GM12875 (cell line): ENCODE results near the gene LRCH1.

Experiments
- H3K4me3 ChIP-seq: one replicate; pipeline ENCODE4 v1.5.1; 2011; ENCODE audit warnings: low read depth, low read length, control low read depth
- CTCF ChIP-seq: IDR thresholded peaks from 2 replicates; pipeline ENCODE4 v1.5.1; 2011; ENCODE audit warnings: low read depth, mild to moderate bottlenecking, control low read depth, inconsistent platforms, low read length, moderate library complexity, borderline replicate concordance; ENCODE audit not compliant: insufficient read depth

Gene LRCH1

GRCh38 chr13:46698014-46698413, 145.0 kb downstream of the LRCH1 start:
- H3K4me3 ChIP-seq: no peak overlapping the region
- TF ChIP-seq CTCF: no peak

DNA sequence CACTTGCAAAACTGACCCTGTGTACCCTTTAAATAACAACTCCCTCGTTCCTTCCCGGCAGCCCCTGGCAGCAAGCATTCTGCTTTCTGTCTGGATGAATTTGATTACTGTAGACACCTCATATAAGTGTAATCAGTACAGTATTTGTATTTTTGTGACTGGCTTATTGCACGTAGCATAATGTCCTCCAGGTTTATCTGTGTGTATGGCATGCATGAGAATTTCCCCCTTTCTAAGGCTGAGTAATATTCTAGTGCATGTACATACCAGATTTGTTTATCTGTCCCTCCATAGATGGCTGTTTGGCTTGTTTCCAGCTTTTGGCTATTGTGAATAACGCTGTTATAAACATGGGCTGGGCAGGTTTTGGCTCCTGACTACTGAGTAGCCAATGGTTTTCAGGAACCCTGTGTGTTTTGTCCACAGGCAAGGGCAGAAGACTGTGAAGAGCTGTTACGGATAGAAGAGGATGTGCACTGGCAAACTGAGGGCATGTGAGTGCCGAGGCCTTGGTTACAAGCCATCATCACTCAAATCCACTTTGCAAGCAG, 146.0 kb downstream of the LRCH1 start:
- TF ChIP-seq CTCF: no peak

GRCh38 chr13:46712524-46712923, 159.6 kb downstream of the LRCH1 start:
- no peak overlapping the region for H3K4me3 ChIP-seq
- TF ChIP-seq CTCF: no peak

More for the DNA sequence above, 146.0 kb downstream of the LRCH1 start:
- H3K4me3 ChIP-seq: no peak overlapping the region

- TF ChIP-seq CTCF: no peak
- H3K4me3 ChIP-seq: no peak overlapping the region
Observed at GRCh38 chr13:46715363-46715762, 162.4 kb downstream of the LRCH1 start.

- TF ChIP-seq CTCF: no peak
- no peak overlapping the region for H3K4me3 ChIP-seq
Observed at GRCh38 chr13:46716821-46717220, 163.9 kb downstream of the LRCH1 start.

DNA sequence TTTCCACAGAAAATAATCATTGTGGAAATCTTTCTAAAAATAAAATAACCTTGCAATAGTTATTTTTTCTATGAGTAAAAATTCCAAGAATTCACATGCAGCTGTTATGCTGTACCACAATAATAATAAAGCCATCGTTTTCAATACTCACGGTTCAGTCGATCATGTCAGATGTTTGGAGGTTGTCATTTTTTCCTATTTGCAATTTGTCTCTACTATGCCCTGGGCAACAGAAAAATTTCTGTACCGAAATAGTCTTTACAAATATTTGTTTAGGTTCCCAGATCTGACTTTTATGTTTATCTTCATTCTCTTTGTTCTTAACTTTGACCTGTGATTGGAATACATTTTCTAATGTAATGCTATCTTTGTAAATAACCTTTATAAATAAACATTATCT, 164.3 kb downstream of the LRCH1 start:
- TF ChIP-seq CTCF: no peak

GRCh38 chr13:46717856-46718255, 164.9 kb downstream of the LRCH1 start:
- no peak for TF ChIP-seq CTCF
- no peak overlapping the region for H3K4me3 ChIP-seq

More for the DNA sequence above, 164.3 kb downstream of the LRCH1 start:
- no peak overlapping the region for H3K4me3 ChIP-seq
